GM23338 (cell line): ENCODE results near the gene MR1.

Source experiments
- CREB1 ChIP-seq: fragments of 250-450 bp; sonication (Bioruptor Pico); IDR thresholded peaks from 2 replicates; pipeline ENCODE4 v1.5.0; 2020; ENCODE audit warnings: low read depth, mild to moderate bottlenecking, moderate library complexity
- CTCF ChIP-seq, 2 experiments: fragments of 200-600 bp in 1 of 2; sonication (generic) in 1 of 2; conservative IDR thresholded peaks; 2 replicates each; pipeline versions ENCODE4 v1.5.1 to v1.6.1; 2016 to 2017; ENCODE audit warnings: antibody characterized with exemption in 2 of 2, low read depth in 2 of 2, mild to moderate bottlenecking in 2 of 2, moderate library complexity in 1 of 2
- EZH2 ChIP-seq: fragments of 200-600 bp; sonication (generic); IDR thresholded peaks from one replicate; pipeline ENCODE4 v1.8.0; 2017; ENCODE audit warnings: antibody characterized with exemption, mild to moderate bottlenecking, low read depth; ENCODE audit not compliant: unreplicated experiment
- EZH2phosphoT487 ChIP-seq: fragments of 200-600 bp; sonication (generic); IDR thresholded peaks from one replicate; pipeline ENCODE4 v1.8.1; 2018; ENCODE audit warnings: antibody characterized with exemption; ENCODE audit not compliant: unreplicated experiment
- JUNB ChIP-seq: IDR thresholded peaks from one replicate; pipeline ENCODE4 v1.6.1; 2016; ENCODE audit warnings: antibody characterized with exemption; ENCODE audit not compliant: unreplicated experiment
- POLR2AphosphoS5 ChIP-seq: IDR thresholded peaks from 2 replicates; pipeline ENCODE4 v1.6.1; 2016; ENCODE audit warnings: antibody characterized with exemption, low read depth
- REST ChIP-seq: IDR thresholded peaks from one replicate; pipeline ENCODE4 v1.6.1; 2018; ENCODE audit warnings: antibody characterized with exemption; ENCODE audit not compliant: unreplicated experiment
- STAT1 ChIP-seq: IDR thresholded peaks from one replicate; pipeline ENCODE4 v1.6.1; 2016; ENCODE audit warnings: antibody characterized with exemption; ENCODE audit not compliant: unreplicated experiment
- ZNF331 ChIP-seq: fragments of 250-450 bp; sonication (Bioruptor Pico); IDR thresholded peaks from 2 replicates; pipeline ENCODE4 v1.5.0; 2020; ENCODE audit warnings: low read depth, mild to moderate bottlenecking, moderate library complexity
- TF ChIP-seq, protein P1 (sequence below): IDR thresholded peaks from 2 replicates; pipeline ENCODE4 v1.6.1; 2016; ENCODE audit warnings: antibody characterized with exemption

GRCh38 chr1:181084606-181084969 is 50.8 kb downstream of the MR1 start:
- no peak for TF ChIP-seq CTCF (conservative IDR thresholded peaks at IDR 0.05; ENCODE audit: low read depth in 2 of 2)
- no peak for TF ChIP-seq EZH2
- no peak for TF ChIP-seq EZH2phosphoT487
- TF ChIP-seq REST: no peak
- TF ChIP-seq STAT1: no peak
- TF ChIP-seq POLR2AphosphoS5: no peak
- no peak for TF ChIP-seq ZNF331 (CRISPR knock-in tag)
- TF ChIP-seq CREB1 (CRISPR knock-in tag): no peak
- TF ChIP-seq, protein P1, sequence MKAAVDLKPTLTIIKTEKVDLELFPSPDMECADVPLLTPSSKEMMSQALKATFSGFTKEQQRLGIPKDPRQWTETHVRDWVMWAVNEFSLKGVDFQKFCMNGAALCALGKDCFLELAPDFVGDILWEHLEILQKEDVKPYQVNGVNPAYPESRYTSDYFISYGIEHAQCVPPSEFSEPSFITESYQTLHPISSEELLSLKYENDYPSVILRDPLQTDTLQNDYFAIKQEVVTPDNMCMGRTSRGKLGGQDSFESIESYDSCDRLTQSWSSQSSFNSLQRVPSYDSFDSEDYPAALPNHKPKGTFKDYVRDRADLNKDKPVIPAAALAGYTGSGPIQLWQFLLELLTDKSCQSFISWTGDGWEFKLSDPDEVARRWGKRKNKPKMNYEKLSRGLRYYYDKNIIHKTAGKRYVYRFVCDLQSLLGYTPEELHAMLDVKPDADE: no peak
- TF ChIP-seq JUNB: no peak
